Neutrophil (primary cell): Measurements from ENCODE around the gene CCM2.

Experiments
- H3K27ac ChIP-seq: fragments of 200-600 bp; sonication (generic); 2 replicates; pipeline ENCODE4 v1.5.1; 2016; ENCODE audit warnings: mild to moderate bottlenecking, moderate library complexity
- H3K27me3 ChIP-seq: fragments of 200-600 bp; sonication (generic); 2 replicates; pipeline ENCODE4 v1.6.0; 2016; ENCODE audit warnings: mild to moderate bottlenecking
- H3K36me3 ChIP-seq: fragments of 200-600 bp; sonication (generic); 2 replicates; pipeline ENCODE4 v1.5.1; 2017
- H3K4me1 ChIP-seq, 2 experiments: fragments of 200-600 bp in 1 of 2; sonication (generic) in 1 of 2; 1 replicate in 1 of 2; 2 replicates in 1 of 2; pipeline versions ENCODE4 v1.5.1 to v1.6.1; 2013 to 2016; ENCODE audit warnings: low read depth in 1 of 2, low read length in 1 of 2, mild to moderate bottlenecking in 1 of 2, moderate library complexity in 1 of 2; ENCODE audit not compliant: control insufficient read depth in 1 of 2, insufficient read depth in 1 of 2
- H3K4me3 ChIP-seq, 2 experiments: fragments of 200-600 bp in 1 of 2; sonication (generic) in 1 of 2; 1 replicate in 1 of 2; 2 replicates in 1 of 2; pipeline ENCODE4 v1.5.1; 2013 to 2016; ENCODE audit warnings: low read depth in 1 of 2, low read length in 1 of 2, mild to moderate bottlenecking in 1 of 2, moderate library complexity in 1 of 2
- H3K9me3 ChIP-seq: fragments of 200-600 bp; sonication (generic); 2 replicates; pipeline ENCODE4 v1.5.1; 2016
- TF ChIP-seq, protein P1 (sequence below): fragments of 200-600 bp; sonication (generic); IDR thresholded peaks from 2 replicates; pipeline ENCODE4 v1.5.1; 2016; ENCODE audit warnings: antibody characterized with exemption

Gene CCM2

DNA sequence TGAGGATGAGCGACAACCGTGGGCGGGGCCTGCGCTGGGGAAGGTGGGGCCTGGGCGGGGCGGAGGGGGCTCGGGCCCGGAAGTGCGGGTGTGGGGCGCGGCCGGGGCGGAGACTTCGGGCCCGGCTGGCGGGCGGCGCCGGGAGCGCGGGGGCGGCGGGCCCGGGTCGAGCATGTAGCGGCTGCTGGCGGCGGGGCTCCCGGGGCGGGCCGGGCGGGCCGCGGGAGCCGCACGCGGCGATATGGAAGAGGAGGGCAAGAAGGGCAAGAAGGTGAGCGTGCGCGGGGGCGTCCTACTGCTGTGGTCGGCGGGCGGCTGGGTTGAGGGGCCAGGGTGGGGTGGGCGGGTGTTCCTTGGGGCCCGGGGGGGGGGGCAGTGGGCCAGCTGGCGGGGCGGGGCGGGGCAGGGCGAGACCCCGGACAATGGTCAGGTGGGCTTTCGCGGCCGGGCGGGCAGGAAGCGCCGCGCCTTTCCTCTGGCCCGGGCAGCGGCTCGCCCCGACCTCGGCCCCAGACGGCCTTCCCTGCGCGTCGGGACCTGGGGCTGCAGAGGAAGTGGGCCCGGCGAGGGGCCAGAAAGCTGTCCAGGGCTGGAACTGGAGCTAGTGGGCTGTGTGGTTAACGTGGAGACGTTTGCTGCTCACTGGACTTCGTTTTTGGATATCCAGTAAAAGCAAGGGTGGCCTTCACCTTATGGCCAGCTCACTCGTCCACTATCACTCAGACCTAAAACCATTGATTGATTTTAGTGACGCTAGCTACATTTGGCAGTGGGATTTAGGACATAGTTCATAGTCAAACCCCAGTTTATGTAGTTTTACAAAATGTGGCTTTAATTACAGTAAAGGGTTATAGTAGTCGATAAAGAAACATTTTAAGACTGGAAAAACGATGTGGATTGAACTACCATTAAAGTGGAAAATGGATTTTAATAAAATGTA is at the start of gene CCM2:
TSS of gene CCM2 (plus strand) at position 109 of the 940 bp plus-strand sequence. CDS start at position 242, 133 bp downstream.
- no peaks in the 10 kb centered on the region for H3K9me3 ChIP-seq
- H3K27ac ChIP-seq = peak within 1 kb of the TSS; percentile 87
- TF ChIP-seq, protein P1, sequence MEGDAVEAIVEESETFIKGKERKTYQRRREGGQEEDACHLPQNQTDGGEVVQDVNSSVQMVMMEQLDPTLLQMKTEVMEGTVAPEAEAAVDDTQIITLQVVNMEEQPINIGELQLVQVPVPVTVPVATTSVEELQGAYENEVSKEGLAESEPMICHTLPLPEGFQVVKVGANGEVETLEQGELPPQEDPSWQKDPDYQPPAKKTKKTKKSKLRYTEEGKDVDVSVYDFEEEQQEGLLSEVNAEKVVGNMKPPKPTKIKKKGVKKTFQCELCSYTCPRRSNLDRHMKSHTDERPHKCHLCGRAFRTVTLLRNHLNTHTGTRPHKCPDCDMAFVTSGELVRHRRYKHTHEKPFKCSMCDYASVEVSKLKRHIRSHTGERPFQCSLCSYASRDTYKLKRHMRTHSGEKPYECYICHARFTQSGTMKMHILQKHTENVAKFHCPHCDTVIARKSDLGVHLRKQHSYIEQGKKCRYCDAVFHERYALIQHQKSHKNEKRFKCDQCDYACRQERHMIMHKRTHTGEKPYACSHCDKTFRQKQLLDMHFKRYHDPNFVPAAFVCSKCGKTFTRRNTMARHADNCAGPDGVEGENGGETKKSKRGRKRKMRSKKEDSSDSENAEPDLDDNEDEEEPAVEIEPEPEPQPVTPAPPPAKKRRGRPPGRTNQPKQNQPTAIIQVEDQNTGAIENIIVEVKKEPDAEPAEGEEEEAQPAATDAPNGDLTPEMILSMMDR = no peak
- H3K36me3 ChIP-seq = peaks cover 4% of the 10 kb centered on the region
- H3K4me1 ChIP-seq = peaks cover 27 to 33% of the 10 kb centered on the region in 2 experiments
- no peaks in the 10 kb centered on the region for H3K27me3 ChIP-seq
- peak within 1 kb of the TSS; percentile 79 to 80 for H3K4me3 ChIP-seq

DNA sequence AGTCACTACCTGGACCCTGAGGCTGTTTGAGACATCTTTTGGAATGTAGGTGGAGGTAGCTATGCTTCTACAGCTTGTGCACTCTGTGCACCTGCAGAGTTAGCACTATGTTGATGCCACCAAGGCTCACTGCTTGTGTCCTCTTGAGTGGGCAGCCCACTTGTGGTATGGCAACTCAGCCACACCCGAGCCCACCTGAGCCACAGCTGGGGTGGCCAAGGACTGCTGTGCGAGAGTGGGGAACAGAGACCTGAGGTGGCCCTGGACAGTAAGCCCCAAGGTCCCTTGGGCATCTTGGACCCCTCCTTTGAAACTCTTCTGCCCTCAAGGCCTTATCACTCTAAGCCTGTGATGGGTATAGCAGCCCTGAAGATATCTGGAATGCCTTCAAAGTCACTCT is 46.8 kb upstream of the CCM2 start:
- no peaks in the 10 kb centered on the region for H3K9me3 ChIP-seq
- H3K27me3 ChIP-seq = no peaks in the 10 kb centered on the region
- TF ChIP-seq, protein P1 = no peak
- H3K36me3 ChIP-seq = no peaks in the 10 kb centered on the region
- H3K27ac ChIP-seq = no peak overlapping the region
- no peak overlapping the region for H3K4me3 ChIP-seq
- H3K4me1 ChIP-seq = no peaks in the 10 kb centered on the region

DNA sequence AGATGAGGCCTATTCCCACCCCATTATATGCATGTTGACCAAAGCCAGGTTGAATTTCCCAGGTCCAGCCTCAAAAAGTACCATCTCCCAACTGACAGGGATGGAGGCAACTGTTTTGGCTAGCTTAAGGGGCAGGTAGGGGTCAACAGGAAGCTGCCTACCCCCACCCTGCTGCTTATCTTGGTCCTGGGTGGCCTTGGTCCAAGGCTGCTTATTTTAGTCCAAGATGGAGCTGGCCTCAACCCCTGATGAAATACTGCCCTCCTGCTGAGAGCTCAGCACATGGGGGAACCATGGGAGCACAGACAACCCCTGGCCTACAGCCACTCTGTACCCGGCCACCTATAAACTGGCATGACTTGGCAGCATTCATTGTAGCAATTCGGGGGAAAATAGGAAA is 44.3 kb upstream of the CCM2 start:
- peaks cover 0 to 9% of the 10 kb centered on the region in 2 experiments for H3K4me1 ChIP-seq
- no peaks in the 10 kb centered on the region for H3K9me3 ChIP-seq
- no peak overlapping the region for H3K27ac ChIP-seq
- TF ChIP-seq, protein P1 = no peak
- no peak overlapping the region for H3K4me3 ChIP-seq
- H3K27me3 ChIP-seq = no peaks in the 10 kb centered on the region
- peaks cover 6% of the 10 kb centered on the region for H3K36me3 ChIP-seq

DNA sequence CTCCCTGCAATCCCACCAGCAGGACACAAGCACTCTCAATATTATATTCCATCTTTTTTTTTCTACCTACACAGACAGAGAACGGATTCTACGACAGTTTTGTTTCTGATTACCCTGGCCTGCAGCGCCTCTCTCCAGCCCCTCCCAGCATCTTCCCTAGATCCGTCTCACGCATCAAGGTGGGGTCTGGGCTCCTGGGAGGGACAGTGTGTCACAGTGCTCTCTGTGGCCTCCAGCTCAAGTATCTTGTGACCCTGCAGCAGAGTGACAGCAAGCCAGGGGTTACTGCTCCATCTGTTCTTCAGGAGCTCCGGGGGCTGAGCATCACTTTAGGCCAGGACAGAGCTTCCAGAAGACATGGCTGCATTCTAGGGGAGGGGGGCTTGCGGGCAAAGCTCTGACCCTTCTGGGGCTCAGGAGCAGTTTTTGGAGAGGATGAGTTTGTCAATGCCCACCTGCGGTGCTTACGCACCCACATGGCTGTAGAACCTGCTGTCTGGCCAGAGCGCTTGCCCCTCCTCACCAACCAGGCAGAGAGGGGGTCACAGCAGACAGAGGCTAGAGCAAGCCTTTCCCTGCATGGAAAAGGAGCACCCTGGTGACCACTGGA is 43.7 kb upstream of the CCM2 start:
- Histone ChIP-seq H3K27me3 (no peaks in the 10 kb centered on the region), H3K4me3 (no peak overlapping the region), H3K9me3 (no peaks in the 10 kb centered on the region), H3K27ac (no peak overlapping the region), H3K4me1 (peaks cover 0 to 9% of the 10 kb centered on the region in 2 experiments), H3K36me3 (peaks cover 6% of the 10 kb centered on the region)
- TF ChIP-seq, protein P1 = no peak

DNA sequence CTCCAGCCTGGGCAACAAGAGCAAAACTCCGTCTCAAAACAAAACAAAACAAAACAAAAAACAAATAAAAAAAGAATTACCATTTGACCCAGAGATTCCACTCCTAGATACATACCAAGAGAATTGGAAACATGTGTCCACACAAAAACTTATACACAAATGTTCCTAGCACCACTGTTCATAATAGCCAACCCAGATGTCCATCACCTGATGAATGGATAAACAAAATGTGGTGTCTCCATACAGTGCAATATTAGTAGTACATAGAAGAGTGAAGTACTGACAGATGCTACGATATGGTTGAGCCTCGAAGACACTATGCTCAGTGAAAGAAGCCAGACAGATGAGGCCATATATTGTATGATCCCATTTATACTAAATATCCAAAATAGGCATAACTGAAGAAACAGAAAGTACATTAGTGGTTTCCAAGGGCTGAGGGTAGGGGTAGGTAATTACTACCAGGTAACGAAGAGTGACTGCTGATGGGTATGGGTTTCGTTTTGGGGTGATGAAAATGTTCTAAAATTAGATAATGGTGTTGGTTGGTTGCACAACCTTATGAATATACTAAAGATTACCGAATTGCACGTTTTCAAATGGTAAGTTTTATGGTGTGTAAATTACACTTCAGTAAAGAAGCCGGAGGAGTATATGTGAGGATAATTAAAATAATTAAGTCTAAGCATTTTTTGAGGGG is 41.2 kb upstream of the CCM2 start:
- Histone ChIP-seq H3K4me1 (peaks cover 0 to 9% of the 10 kb centered on the region in 2 experiments), H3K27ac (no peak overlapping the region), H3K9me3 (no peaks in the 10 kb centered on the region), H3K27me3 (no peaks in the 10 kb centered on the region), H3K36me3 (peaks cover 27% of the 10 kb centered on the region), H3K4me3 (no peak overlapping the region)
- TF ChIP-seq, protein P1 = no peak
